Measurements from ENCODE around the gene RIPK4. TPM values are rescaled to one million over a fixed set of nuclear protein-coding genes. Genes with fewer than 3 reads are reported as not detected.

RIPK4 gene
- total RNA-seq, 5 donors from 2014 or later (not counting 1 experiment from before 2014, with no cell fraction given), result 0.30 to 2.1 (median 0.63) TPM

DNA sequence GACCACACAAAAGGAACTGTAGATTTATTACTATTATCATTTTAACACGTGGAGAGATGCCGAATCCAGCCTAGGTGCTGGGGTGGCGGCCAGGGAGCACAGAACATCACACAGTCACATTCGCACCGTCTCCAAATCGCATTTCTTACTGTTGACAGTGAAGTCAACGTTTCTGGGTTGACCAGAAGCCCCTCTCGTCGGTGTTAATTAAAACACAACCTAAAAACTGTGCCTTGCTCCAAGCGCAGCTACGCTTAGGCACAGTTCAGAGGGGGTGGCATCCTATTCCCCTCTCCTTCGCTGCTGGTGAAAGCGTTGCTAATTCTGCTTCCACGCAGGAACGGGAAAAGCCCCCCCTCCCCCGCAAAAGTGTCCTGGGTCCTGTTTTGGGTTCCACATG lies 4.1 kb downstream of the RIPK4 start:
- Mint-ChIP-seq H3K4me1 (peaks cover 19 to 29% (median 19%) of the 10 kb centered on the region in 3 donors), H3K27ac (no peak overlapping the region), H3K36me3 (no peaks in the 10 kb centered on the region), H3K9me3 (no peaks in the 10 kb centered on the region), H3K4me3 (no peak overlapping the region), H3K27me3 (peaks cover 47 to 75% of the 10 kb centered on the region in 2 donors)
- DNase-seq, result no peak
- CTCF ChIA-PET, result no interaction called here
- Histone ChIP-seq H3K27me3 (replicated peaks in 1 of 2; ENCODE audit: control insufficient read depth in 2 of 2, extremely low read depth in 1 of 2, insufficient read depth in 2 of 2, low read length in 1 of 2) (peaks cover 12 to 85% of the 10 kb centered on the region in 2 experiments), H3K9me3 (no peaks in the 10 kb centered on the region), H3K36me3 (ENCODE audit: control insufficient read depth in 2 of 2, extremely low read depth in 1 of 2, insufficient read depth in 1 of 2, low read length in 1 of 2) (no peaks in the 10 kb centered on the region), H3K4me1 (ENCODE audit: control insufficient read depth in 1 of 2, extremely low read depth in 1 of 2, insufficient read depth in 2 of 2, low read length in 2 of 2) (peaks cover 20 to 26% of the 10 kb centered on the region in 2 experiments), H3K4me3 (ENCODE audit: control insufficient read depth in 1 of 2, extremely low read depth in 1 of 2, low read length in 1 of 2) (no peak overlapping the region), H3K27ac (ENCODE audit: low read length) (no peak overlapping the region)
- ATAC-seq (replicated peaks in 1 of 4), result no peak
- whole genome bisulfite sequencing (ENCODE audit: insufficient coverage), result 51% methylated on average over 10 of the region's 16 CpGs
- POLR2A ChIA-PET, result no interaction called here

DNA sequence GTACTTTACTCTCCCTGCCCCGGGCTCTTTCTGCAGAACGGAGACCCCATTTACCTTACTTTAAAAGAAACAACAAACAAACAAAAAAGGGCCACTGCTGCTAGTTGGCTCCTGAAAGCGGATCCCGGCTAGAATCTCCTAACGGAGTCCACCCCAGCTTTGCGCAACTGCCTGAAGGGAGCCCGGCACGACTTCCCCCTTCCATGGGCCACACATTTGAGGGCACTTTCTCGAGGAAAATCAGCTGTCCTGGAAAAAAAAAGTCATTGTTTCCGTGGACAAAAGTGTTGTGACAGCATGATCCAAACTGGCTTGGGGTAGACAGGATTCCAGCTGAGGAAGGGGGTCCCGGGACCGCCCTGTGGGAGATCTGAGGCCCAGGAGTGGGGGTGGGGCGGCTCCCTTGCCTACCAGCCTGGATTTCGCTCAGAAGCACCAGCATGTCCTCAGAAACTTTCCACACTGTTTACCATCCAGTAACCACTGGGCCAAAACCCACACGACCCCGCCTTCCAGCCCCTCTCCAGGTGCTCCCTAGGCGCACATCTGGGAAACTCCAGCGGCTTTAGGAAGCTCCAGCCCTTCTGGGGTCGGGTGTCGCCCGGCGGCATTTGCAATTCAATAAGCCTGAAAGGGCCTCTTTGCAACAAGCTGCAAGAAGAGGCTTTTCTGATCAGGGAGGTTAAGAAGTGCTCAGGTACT lies 4.8 kb downstream of the RIPK4 start:
- CTCF ChIA-PET, result no interaction called here
- 24% methylated on average over 12 of the region's 22 CpGs for WGBS (ENCODE audit: insufficient coverage)

DNA sequence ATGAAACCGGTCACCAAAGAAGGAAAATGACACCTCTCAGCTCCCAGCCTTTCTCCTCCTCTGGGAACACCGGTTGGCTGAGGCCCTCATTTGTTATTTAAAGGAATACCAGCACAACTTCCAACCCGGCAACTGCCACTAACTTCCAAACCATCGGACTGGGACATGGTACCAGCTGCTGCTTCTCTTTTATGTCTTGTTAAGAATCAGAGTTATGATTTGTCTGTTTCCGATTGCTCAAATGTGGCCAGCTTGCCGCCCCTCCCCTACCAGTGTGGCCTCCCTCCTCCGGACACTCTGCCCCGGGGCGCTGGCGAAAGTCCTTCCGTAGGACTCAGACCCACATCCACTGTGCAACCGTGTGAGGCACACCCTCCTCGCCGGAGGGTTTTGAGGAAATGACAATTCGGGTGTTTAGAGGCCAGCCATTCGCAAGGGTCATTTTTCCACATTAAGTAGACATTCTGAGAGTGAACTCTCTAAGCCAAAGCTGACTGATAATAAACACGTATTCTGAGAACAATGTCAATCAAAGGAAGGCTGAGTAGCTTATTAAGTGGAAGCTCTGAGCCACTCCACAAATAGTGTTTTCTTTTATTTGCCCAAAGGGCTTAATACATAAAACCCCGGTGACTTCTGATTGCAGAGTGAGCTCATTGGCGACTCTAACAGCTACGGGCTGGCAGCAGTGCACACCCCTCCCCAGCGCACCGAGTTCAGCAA lies 5.5 kb downstream of the RIPK4 start:
- H3K27ac ChIP-seq (ENCODE audit: low read length), result no peak overlapping the region
- POLR2A ChIA-PET, result no interaction called here
- H3K36me3 ChIP-seq (ENCODE audit: control insufficient read depth in 2 of 2, extremely low read depth in 1 of 2, insufficient read depth in 1 of 2, low read length in 1 of 2), result no peaks in the 10 kb centered on the region
- H3K4me1 ChIP-seq (ENCODE audit: control insufficient read depth in 1 of 2, extremely low read depth in 1 of 2, insufficient read depth in 2 of 2, low read length in 2 of 2), result peaks cover 10 to 13% of the 10 kb centered on the region in 2 experiments
- no peak overlapping the region for H3K4me3 ChIP-seq (ENCODE audit: control insufficient read depth in 1 of 2, extremely low read depth in 1 of 2, low read length in 1 of 2)
- ATAC-seq (replicated peaks in 1 of 4), result peak in 1 of 4 experiments; percentile 26
- no peaks in the 10 kb centered on the region for H3K9me3 Mint-ChIP-seq
- H3K27ac Mint-ChIP-seq, result no peak overlapping the region
- peaks cover 39 to 68% of the 10 kb centered on the region in 2 donors for H3K27me3 Mint-ChIP-seq
- CTCF ChIA-PET, result no interaction called here
- 22% methylated on average over 9 of the region's 22 CpGs for WGBS (ENCODE audit: insufficient coverage)
- peak in 1 of 35 experiments; percentile 21 for DNase-seq
- H3K4me1 Mint-ChIP-seq, result peaks cover 11 to 19% (median 11%) of the 10 kb centered on the region in 3 donors
- peaks cover 11 to 73% of the 10 kb centered on the region in 2 experiments for H3K27me3 ChIP-seq (replicated peaks in 1 of 2; ENCODE audit: control insufficient read depth in 2 of 2, extremely low read depth in 1 of 2, insufficient read depth in 2 of 2, low read length in 1 of 2)
- no peaks in the 10 kb centered on the region for H3K9me3 ChIP-seq
- peak overlapping the region in 1 of 3 donors; percentile 45 for H3K4me3 Mint-ChIP-seq
- H3K36me3 Mint-ChIP-seq, result no peaks in the 10 kb centered on the region

More for the DNA sequence above, 4.8 kb downstream of the RIPK4 start:
- Mint-ChIP-seq H3K27me3 (peaks cover 40 to 69% of the 10 kb centered on the region in 2 donors), H3K4me3 (peak overlapping the region in 1 of 3 donors; percentile 45), H3K4me1 (peaks cover 12 to 22% (median 13%) of the 10 kb centered on the region in 3 donors), H3K27ac (peak overlapping the region in 1 of 2 donors; percentile 31), H3K36me3 (no peaks in the 10 kb centered on the region), H3K9me3 (no peaks in the 10 kb centered on the region)
- DNase-seq (no peak), ATAC-seq (replicated peaks in 1 of 4) (no peak)
- H3K27ac ChIP-seq (ENCODE audit: low read length), result no peak overlapping the region
- H3K27me3 ChIP-seq (replicated peaks in 1 of 2; ENCODE audit: control insufficient read depth in 2 of 2, extremely low read depth in 1 of 2, insufficient read depth in 2 of 2, low read length in 1 of 2), result peaks cover 11 to 80% of the 10 kb centered on the region in 2 experiments
- POLR2A ChIA-PET, result no interaction called here
- H3K9me3 ChIP-seq, result no peaks in the 10 kb centered on the region
- H3K4me1 ChIP-seq (ENCODE audit: control insufficient read depth in 1 of 2, extremely low read depth in 1 of 2, insufficient read depth in 2 of 2, low read length in 2 of 2), result peaks cover 14 to 20% of the 10 kb centered on the region in 2 experiments
- no peak overlapping the region for H3K4me3 ChIP-seq (ENCODE audit: control insufficient read depth in 1 of 2, extremely low read depth in 1 of 2, low read length in 1 of 2)
- no peaks in the 10 kb centered on the region for H3K36me3 ChIP-seq (ENCODE audit: control insufficient read depth in 2 of 2, extremely low read depth in 1 of 2, insufficient read depth in 1 of 2, low read length in 1 of 2)

DNA sequence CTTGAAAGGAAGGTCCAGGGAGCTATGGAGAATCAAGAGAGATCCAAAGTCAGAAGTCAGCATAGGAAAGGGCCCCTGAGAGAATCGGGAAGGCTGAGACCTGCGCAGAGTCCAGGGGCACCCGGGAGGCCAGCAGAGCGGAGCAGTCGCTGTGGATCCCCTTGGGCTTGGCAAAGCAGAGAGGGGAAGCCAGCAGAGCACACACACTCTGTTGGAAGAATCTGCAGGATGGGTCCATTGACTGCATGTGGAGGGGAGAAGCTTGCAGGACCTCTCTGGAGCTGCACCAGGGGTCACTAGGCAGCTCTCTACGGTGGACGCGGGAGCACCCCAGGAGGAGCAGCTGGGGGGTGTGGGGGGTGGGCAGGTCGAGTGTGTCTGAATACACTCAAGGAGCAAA lies 6.4 kb downstream of the RIPK4 start:
- Histone ChIP-seq H3K9me3 (no peaks in the 10 kb centered on the region), H3K4me3 (ENCODE audit: control insufficient read depth in 1 of 2, extremely low read depth in 1 of 2, low read length in 1 of 2) (no peak overlapping the region), H3K36me3 (ENCODE audit: control insufficient read depth in 2 of 2, extremely low read depth in 1 of 2, insufficient read depth in 1 of 2, low read length in 1 of 2) (no peaks in the 10 kb centered on the region), H3K27ac (ENCODE audit: low read length) (no peak overlapping the region), H3K4me1 (ENCODE audit: control insufficient read depth in 1 of 2, extremely low read depth in 1 of 2, insufficient read depth in 2 of 2, low read length in 2 of 2) (peaks cover 6 to 8% of the 10 kb centered on the region in 2 experiments), H3K27me3 (replicated peaks in 1 of 2; ENCODE audit: control insufficient read depth in 2 of 2, extremely low read depth in 1 of 2, insufficient read depth in 2 of 2, low read length in 1 of 2) (peaks cover 11 to 64% of the 10 kb centered on the region in 2 experiments)
- 82% methylated on average over 9 of the region's 9 CpGs for WGBS (ENCODE audit: insufficient coverage)
- Mint-ChIP-seq H3K9me3 (no peaks in the 10 kb centered on the region), H3K27me3 (peaks cover 39 to 62% of the 10 kb centered on the region in 2 donors), H3K27ac (no peak overlapping the region), H3K36me3 (no peaks in the 10 kb centered on the region), H3K4me1 (peaks cover 7 to 19% (median 11%) of the 10 kb centered on the region in 3 donors), H3K4me3 (peak overlapping the region in 1 of 3 donors; percentile 45)
- DNase-seq (no peak), ATAC-seq (replicated peaks in 1 of 4) (no peak)
- POLR2A ChIA-PET, result interaction anchor here in 1 of 2 donors (0.6 kb wide), 1 partner anchor 13 kb away, joined by 6 read pairs; no protein-coding TSS in a partner anchor
- CTCF ChIA-PET, result no interaction called here

DNA sequence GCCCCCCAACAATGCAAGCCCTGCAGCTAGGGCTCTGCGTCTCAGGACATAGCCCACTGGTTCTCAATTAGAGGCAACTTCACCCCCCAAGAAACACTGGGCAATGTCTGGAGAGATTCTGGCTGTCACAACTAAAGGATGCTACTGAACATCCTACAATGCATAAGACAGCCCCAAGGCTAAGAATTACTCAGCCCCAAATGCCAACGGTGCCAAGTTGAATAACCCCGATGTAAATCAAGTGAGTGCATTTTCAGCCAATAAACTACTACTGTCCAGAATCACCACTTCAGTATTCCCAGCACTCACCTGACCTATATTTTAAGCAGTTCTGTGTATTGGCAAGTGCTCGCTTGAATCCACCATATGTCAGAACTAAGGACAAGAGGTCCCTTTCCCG lies 6.9 kb downstream of the RIPK4 start:
- ChIA-PET CTCF (no interaction called here), POLR2A (interaction anchor here in 1 of 2 donors (0.6 kb wide), 1 partner anchor 13 kb away, joined by 6 read pairs; no protein-coding TSS in a partner anchor)
- Histone ChIP-seq H3K4me3 (ENCODE audit: control insufficient read depth in 1 of 2, extremely low read depth in 1 of 2, low read length in 1 of 2) (no peak overlapping the region), H3K4me1 (ENCODE audit: control insufficient read depth in 1 of 2, extremely low read depth in 1 of 2, insufficient read depth in 2 of 2, low read length in 2 of 2) (peaks cover 6 to 8% of the 10 kb centered on the region in 2 experiments), H3K36me3 (ENCODE audit: control insufficient read depth in 2 of 2, extremely low read depth in 1 of 2, insufficient read depth in 1 of 2, low read length in 1 of 2) (no peaks in the 10 kb centered on the region), H3K9me3 (no peaks in the 10 kb centered on the region), H3K27me3 (replicated peaks in 1 of 2; ENCODE audit: control insufficient read depth in 2 of 2, extremely low read depth in 1 of 2, insufficient read depth in 2 of 2, low read length in 1 of 2) (peaks cover 11 to 61% of the 10 kb centered on the region in 2 experiments), H3K27ac (ENCODE audit: low read length) (no peak overlapping the region)
- no peaks in the 10 kb centered on the region for H3K36me3 Mint-ChIP-seq
- 87% methylated on average over 5 of the region's 5 CpGs for WGBS (ENCODE audit: insufficient coverage)
- ATAC-seq (replicated peaks in 1 of 4), result no peak
- no peaks in the 10 kb centered on the region for H3K9me3 Mint-ChIP-seq
- DNase-seq, result no peak
- H3K4me1 Mint-ChIP-seq, result peaks cover 7 to 19% (median 11%) of the 10 kb centered on the region in 3 donors
- no peak overlapping the region for H3K27ac Mint-ChIP-seq
- peaks cover 39 to 58% of the 10 kb centered on the region in 2 donors for H3K27me3 Mint-ChIP-seq
- no peak overlapping the region for H3K4me3 Mint-ChIP-seq

DNA sequence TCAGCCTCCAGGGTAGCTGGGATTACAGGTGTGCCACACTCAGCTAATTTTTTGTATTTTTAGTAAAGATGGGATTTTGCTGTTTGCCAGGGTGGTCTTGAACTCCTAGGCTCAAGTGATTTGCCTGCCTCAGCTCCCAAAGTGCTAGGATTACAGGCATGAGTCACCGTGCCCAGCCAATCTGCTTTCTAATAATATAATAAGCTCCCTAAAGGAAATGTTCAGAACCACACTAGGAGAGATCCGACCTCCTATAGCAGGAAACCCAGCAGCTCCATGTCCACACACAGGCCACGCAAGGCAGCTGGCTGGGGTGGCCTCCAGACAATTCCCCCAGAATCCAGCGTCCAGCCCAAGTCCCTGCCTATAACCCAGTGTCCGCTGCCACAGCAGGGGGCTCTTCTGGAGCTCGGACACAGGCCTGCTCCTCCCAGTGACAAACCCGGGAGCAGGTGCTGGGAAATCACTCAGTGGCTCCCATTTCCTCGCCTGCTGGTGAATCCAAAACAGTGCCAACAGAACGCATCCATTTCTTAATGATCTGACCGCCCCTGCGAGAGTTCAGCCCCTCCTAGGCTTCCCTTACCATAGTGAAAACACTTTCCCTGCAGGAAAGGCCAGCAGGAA lies 7.5 kb downstream of the RIPK4 start:
- CTCF ChIA-PET, result no interaction called here

More for the DNA sequence above, 7.5 kb downstream of the RIPK4 start:
- H3K36me3 ChIP-seq (ENCODE audit: control insufficient read depth in 2 of 2, extremely low read depth in 1 of 2, insufficient read depth in 1 of 2, low read length in 1 of 2), result no peaks in the 10 kb centered on the region
- no peaks in the 10 kb centered on the region for H3K9me3 Mint-ChIP-seq
- POLR2A ChIA-PET, result no interaction called here
- 77% methylated on average over 11 of the region's 11 CpGs for WGBS (ENCODE audit: insufficient coverage)
- ATAC-seq (replicated peaks in 1 of 4), result no peak
- H3K4me1 Mint-ChIP-seq, result peaks cover 5 to 19% (median 11%) of the 10 kb centered on the region in 3 donors
- H3K27me3 Mint-ChIP-seq, result peaks cover 36 to 52% of the 10 kb centered on the region in 2 donors
- no peak overlapping the region for H3K4me3 Mint-ChIP-seq
- no peaks in the 10 kb centered on the region for H3K36me3 Mint-ChIP-seq
- H3K27me3 ChIP-seq (replicated peaks in 1 of 2; ENCODE audit: control insufficient read depth in 2 of 2, extremely low read depth in 1 of 2, insufficient read depth in 2 of 2, low read length in 1 of 2), result peaks cover 11 to 59% of the 10 kb centered on the region in 2 experiments
- H3K27ac ChIP-seq (ENCODE audit: low read length), result no peak overlapping the region
- H3K4me1 ChIP-seq (ENCODE audit: control insufficient read depth in 1 of 2, extremely low read depth in 1 of 2, insufficient read depth in 2 of 2, low read length in 2 of 2), result peaks cover 6 to 8% of the 10 kb centered on the region in 2 experiments
- no peak overlapping the region for H3K27ac Mint-ChIP-seq
- no peak overlapping the region for H3K4me3 ChIP-seq (ENCODE audit: control insufficient read depth in 1 of 2, extremely low read depth in 1 of 2, low read length in 1 of 2)
- H3K9me3 ChIP-seq, result no peaks in the 10 kb centered on the region
- no peak for DNase-seq

Data from T-cell (primary cell).